ENCODE results near the gene APOL2. TPM values are rescaled to one million over a fixed set of nuclear protein-coding genes. Genes with fewer than 3 reads are reported as not detected.
A peak's percentile ranks its signal among the peaks of the same experiment; 100 is the strongest.

Gene APOL2
- total and polyA plus RNA-seq, 9 donors: 13.6 to 38.1 (median 28.2) TPM

GRCh38 chr22:36197514-36198146 lies 41.7 kb downstream of the APOL2 start:
- 41 to 51% (median 44%) methylated on average over 8 of the region's 8 CpGs for WGBS, 3 donors
- DNase-seq: peak in 3 of 5 donors; percentile 34 to 63 (median 54)
- H3K4me1 ChIP-seq (ENCODE audit: insufficient read depth): peaks cover 21% of the 10 kb centered on the region
- H3K27me3 ChIP-seq: no peaks in the 10 kb centered on the region
- no peaks in the 10 kb centered on the region for H3K9me3 ChIP-seq
- peak overlapping the region in 1 of 2 donors; percentile 74 for H3K27ac ChIP-seq
- TF ChIP-seq, protein P1, sequence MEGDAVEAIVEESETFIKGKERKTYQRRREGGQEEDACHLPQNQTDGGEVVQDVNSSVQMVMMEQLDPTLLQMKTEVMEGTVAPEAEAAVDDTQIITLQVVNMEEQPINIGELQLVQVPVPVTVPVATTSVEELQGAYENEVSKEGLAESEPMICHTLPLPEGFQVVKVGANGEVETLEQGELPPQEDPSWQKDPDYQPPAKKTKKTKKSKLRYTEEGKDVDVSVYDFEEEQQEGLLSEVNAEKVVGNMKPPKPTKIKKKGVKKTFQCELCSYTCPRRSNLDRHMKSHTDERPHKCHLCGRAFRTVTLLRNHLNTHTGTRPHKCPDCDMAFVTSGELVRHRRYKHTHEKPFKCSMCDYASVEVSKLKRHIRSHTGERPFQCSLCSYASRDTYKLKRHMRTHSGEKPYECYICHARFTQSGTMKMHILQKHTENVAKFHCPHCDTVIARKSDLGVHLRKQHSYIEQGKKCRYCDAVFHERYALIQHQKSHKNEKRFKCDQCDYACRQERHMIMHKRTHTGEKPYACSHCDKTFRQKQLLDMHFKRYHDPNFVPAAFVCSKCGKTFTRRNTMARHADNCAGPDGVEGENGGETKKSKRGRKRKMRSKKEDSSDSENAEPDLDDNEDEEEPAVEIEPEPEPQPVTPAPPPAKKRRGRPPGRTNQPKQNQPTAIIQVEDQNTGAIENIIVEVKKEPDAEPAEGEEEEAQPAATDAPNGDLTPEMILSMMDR (IDR thresholded peaks at IDR 0.05): no peak
- TF ChIP-seq EP300 (IDR thresholded peaks at IDR 0.05) (no peak), POLR2A (IDR thresholded peaks at IDR 0.05) (no peak)
- H3K4me3 ChIP-seq: no peak overlapping the region
- intact Hi-C loops (cut with DNase I): loop anchor here in 3 of 4 donors (5.0 to 10.0 kb wide), 2 partner anchors 87 to 90 kb away; no protein-coding TSS in a partner anchor
- H3K36me3 ChIP-seq: no peaks in the 10 kb centered on the region

GRCh38 chr22:36197065-36197440 lies 42.3 kb downstream of the APOL2 start:
- TF ChIP-seq EP300 (IDR thresholded peaks at IDR 0.05): no peak
- no peak for TF ChIP-seq POLR2A (IDR thresholded peaks at IDR 0.05)
- TF ChIP-seq, protein P1 (IDR thresholded peaks at IDR 0.05): no peak
- Histone ChIP-seq H3K4me3 (no peak overlapping the region), H3K36me3 (no peaks in the 10 kb centered on the region), H3K27ac (peak overlapping the region in 1 of 2 donors; percentile 74), H3K27me3 (no peaks in the 10 kb centered on the region), H3K4me1 (ENCODE audit: insufficient read depth) (peaks cover 19% of the 10 kb centered on the region), H3K9me3 (no peaks in the 10 kb centered on the region)
- intact Hi-C loops (cut with DNase I): loop anchor here in 3 of 4 donors (5.0 to 10.0 kb wide), 2 partner anchors 88 to 90 kb away; no protein-coding TSS in a partner anchor
- WGBS, 3 donors: 4 to 9% (median 7%) methylated on average over 4 to 5 of the region's 5 CpGs
- DNase-seq: peak; percentile 49 to 93 (median 86)

DNA sequence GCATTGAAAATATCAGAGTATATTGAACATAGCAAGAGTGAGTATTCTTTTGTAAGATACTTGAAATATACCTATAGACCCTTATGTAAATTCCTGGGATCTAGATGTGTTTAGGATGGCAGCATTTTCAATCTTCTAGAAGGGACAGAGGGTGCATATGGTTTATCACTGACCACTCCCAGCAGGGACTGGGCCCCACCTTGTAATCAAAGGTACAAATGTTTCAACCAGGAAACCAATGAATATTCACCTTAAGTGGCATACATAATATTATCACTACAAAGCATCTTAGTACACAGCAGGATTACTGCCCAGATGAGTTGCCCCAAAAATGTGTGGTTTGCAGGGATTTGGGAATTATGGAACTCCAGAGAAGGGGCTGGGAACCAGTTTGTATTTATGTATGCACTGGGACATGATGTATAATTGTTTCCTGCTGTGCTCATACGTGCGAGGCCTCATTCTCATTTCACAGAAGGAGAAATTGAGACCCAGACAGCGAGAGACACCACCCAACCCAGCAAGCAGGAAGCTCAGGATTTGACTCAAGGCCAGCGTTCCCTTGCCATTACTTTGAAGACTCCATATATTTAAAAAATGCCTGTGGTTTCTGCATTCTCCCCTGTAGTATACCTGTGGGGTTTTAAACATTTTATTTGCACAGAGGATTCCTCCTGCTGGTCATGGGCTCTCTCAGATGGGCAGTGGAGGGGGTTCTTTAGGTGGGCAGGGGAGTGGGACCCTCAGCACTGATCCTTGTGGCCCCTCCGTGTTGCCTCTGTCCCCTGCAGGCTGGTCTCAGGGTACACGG lies 42.9 kb downstream of the APOL2 start:
- Histone ChIP-seq H3K36me3 (no peaks in the 10 kb centered on the region), H3K27ac (peak overlapping the region in 1 of 2 donors; percentile 47), H3K9me3 (no peaks in the 10 kb centered on the region), H3K4me3 (no peak overlapping the region), H3K27me3 (no peaks in the 10 kb centered on the region), H3K4me1 (ENCODE audit: insufficient read depth) (peaks cover 18% of the 10 kb centered on the region)
- TF ChIP-seq, protein P1 (IDR thresholded peaks at IDR 0.05): no peak
- TF ChIP-seq EP300 (IDR thresholded peaks at IDR 0.05) (no peak), POLR2A (IDR thresholded peaks at IDR 0.05) (no peak)
- intact Hi-C loops (cut with DNase I): loop anchor here in 3 of 4 donors (5.0 to 10.0 kb wide), 2 partner anchors 88 to 91 kb away; no protein-coding TSS in a partner anchor
- WGBS, 3 donors: 42 to 54% (median 42%) methylated on average over 6 of the region's 6 CpGs
- DNase-seq: no peak

DNA sequence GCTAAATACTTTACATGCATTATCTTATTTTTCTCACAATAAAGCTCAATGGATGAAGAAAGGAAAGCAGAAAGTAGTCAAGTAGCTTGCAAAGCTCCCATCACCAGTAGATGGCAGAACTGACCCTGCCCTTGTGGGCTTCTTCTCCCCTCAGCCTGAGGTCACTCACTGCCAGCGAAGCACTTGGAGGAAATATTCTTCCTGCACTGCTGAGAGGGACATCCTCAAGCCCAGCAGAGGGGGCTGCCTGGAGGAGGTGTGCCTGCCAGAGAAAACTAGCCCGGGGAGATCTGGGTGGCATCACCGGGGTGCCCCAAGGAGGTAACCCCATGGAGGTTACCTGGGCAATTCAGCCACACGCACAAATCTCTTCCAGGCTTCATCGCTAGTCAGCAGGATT lies 44.4 kb downstream of the APOL2 start:
- Histone ChIP-seq H3K27ac (no peak overlapping the region), H3K4me1 (ENCODE audit: insufficient read depth) (peaks cover 17% of the 10 kb centered on the region), H3K36me3 (no peaks in the 10 kb centered on the region), H3K27me3 (no peaks in the 10 kb centered on the region), H3K9me3 (no peaks in the 10 kb centered on the region), H3K4me3 (no peak overlapping the region)
- WGBS, 3 donors: 47 to 57% (median 51%) methylated on average over 5 of the region's 5 CpGs
- DNase-seq: peak; percentile 46 to 71 (median 57)
- TF ChIP-seq, protein P1 (IDR thresholded peaks at IDR 0.05): peak; percentile 25 to 61 (median 39)
- no peak for TF ChIP-seq POLR2A (IDR thresholded peaks at IDR 0.05)
- intact Hi-C loops (cut with DNase I): loop anchor here (5.0 to 10.0 kb wide), 2 partner anchors 90 to 92 kb away; no protein-coding TSS in a partner anchor

Data from ovary (tissue), 9 donors.